ENCODE measurements around the gene COLEC12.

- no peak for TF ChIP-seq EZH2 (IDR thresholded peaks at IDR 0.05)
- no peak for TF ChIP-seq POLR2AphosphoS5 (IDR thresholded peaks at IDR 0.05; ENCODE audit: borderline replicate concordance, low read depth, low read length)
Measured at GRCh38 chr18:424071-424661, 76.3 kb downstream of the COLEC12 start.
